H1 (cell line): ENCODE data around the gene YIF1A. TPM values are rescaled to one million over a fixed set of nuclear protein-coding genes. Genes with fewer than 3 reads are reported as not detected.

Source experiments
- CTCF ChIA-PET: fragments of 300-600 bp; sonication (Branson Sonifier 250); formaldehyde crosslinking; loops from one replicate; lab custom pipeline; 2021; ENCODE audit not compliant: partially characterized antibody; lab: Charles Lee
- POLR2A ChIA-PET: fragments of 300-600 bp; sonication (Branson Sonifier 250); formaldehyde crosslinking; loops from one replicate; lab custom pipeline; 2021; ENCODE audit warnings: inconsistent platforms; ENCODE audit not compliant: partially characterized antibody; lab: Charles Lee
- DNase-seq, 2 experiments: peaks; one replicate each; pipeline versions ENCODE4 v3.0.0 to v3.0.0-alpha.2; 2010 to 2022; ENCODE audit warnings: low spot score in 2 of 2, low read depth in 1 of 2, mixed read lengths in 1 of 2
- FAIRE-seq: peaks from 2 replicates; lab custom pipeline; 2011; peaks lifted over from hg19 to GRCh38; lab: Jason Lieb, UNC
- H2AFZ ChIP-seq: 2 replicates; pipeline ENCODE4 v1.8.1; 2012; ENCODE audit warnings: low read length, inconsistent platforms
- H2AK5ac ChIP-seq: 2 replicates; pipeline ENCODE4 v1.6.1; 2013; ENCODE audit warnings: low read depth, low read length
- H2BK120ac ChIP-seq: replicated peaks from 2 replicates; pipeline ENCODE3; 2013; ENCODE audit warnings: low read depth, low read length, inconsistent platforms
- H2BK12ac ChIP-seq: 2 replicates; pipeline ENCODE4 v1.6.1; 2013; ENCODE audit warnings: low read depth, low read length
- H2BK15ac ChIP-seq: 2 replicates; pipeline ENCODE4 v1.6.1; 2013; ENCODE audit warnings: low read length
- H2BK20ac ChIP-seq: 2 replicates; pipeline ENCODE4 v1.6.1; 2013; ENCODE audit warnings: low read length
- H2BK5ac ChIP-seq: 2 replicates; pipeline ENCODE4 v1.6.1; 2013; ENCODE audit warnings: low read depth, low read length
- H3K14ac ChIP-seq: 2 replicates; pipeline ENCODE4 v1.6.1; 2013; ENCODE audit warnings: inconsistent platforms; ENCODE audit not compliant: insufficient read length
- H3K18ac ChIP-seq: 2 replicates; pipeline ENCODE4 v1.6.1; 2013; ENCODE audit warnings: low read length; ENCODE audit errors: extremely low read depth
- H3K23ac ChIP-seq: 2 replicates; pipeline ENCODE4 v1.6.1; 2013; ENCODE audit warnings: inconsistent platforms; ENCODE audit not compliant: insufficient read length
- H3K23me2 ChIP-seq: 2 replicates; pipeline ENCODE4 v1.6.1; 2013; ENCODE audit warnings: low read depth, low read length
- H3K27ac ChIP-seq: 2 replicates; pipeline ENCODE4 v1.6.1; 2011; ENCODE audit warnings: low read depth, low read length, inconsistent platforms
- H3K27me3 ChIP-seq, 4 experiments: replicated peaks in 1 of 4; 1 replicate in 1 of 4; 2 replicates in 3 of 4; pipeline versions ENCODE4 v1.6.1 to v1.8.1; 2011 to 2013; ENCODE audit warnings: low read length in 3 of 4, mild to moderate bottlenecking in 3 of 4, inconsistent platforms in 2 of 4, mixed read lengths in 2 of 4, moderate library complexity in 1 of 4; ENCODE audit not compliant: control insufficient read depth in 3 of 4, insufficient read depth in 3 of 4; ENCODE audit errors: extremely low read depth in 1 of 4
- H3K36me3 ChIP-seq, 4 experiments: 2 replicates each; pipeline versions ENCODE4 v1.6.1 to v1.8.1; 2011 to 2013; ENCODE audit warnings: mild to moderate bottlenecking in 4 of 4, low read length in 3 of 4, moderate library complexity in 2 of 4, control low read depth in 1 of 4, inconsistent platforms in 1 of 4; ENCODE audit not compliant: insufficient read depth in 4 of 4, control insufficient read depth in 2 of 4
- H3K4ac ChIP-seq: replicated peaks from 2 replicates; pipeline ENCODE3; 2013; ENCODE audit warnings: low read length, low read depth, mixed read lengths, inconsistent platforms; ENCODE audit not compliant: insufficient read length
- H3K4me1 ChIP-seq, 4 experiments: replicated peaks in 1 of 4; 1 replicate in 1 of 4; 2 replicates in 3 of 4; pipeline versions ENCODE4 v1.6.1 to v1.8.1; 2011 to 2013; ENCODE audit warnings: low read length in 3 of 4, inconsistent platforms in 2 of 4, mixed read lengths in 1 of 4; ENCODE audit not compliant: insufficient read depth in 4 of 4, control insufficient read depth in 3 of 4
- H3K4me2 ChIP-seq, 2 experiments: 2 replicates each; pipeline versions ENCODE4 v1.6.1 to v1.8.1; 2011 to 2013; ENCODE audit warnings: low read depth in 2 of 2, low read length in 2 of 2, control low read depth in 1 of 2, inconsistent platforms in 1 of 2, mild to moderate bottlenecking in 1 of 2; ENCODE audit not compliant: insufficient read depth in 1 of 2
- H3K4me3 ChIP-seq, 4 experiments: fragments of 200-600, 300-600 bp in 1 of 4; sonication (generic), shearing (Covaris generic), sonication (Bioruptor Twin) in 1 of 4; 2 replicates each; pipeline versions ENCODE4 v1.5.1 to v1.8.1; 2011 to 2016; ENCODE audit warnings: low read length in 4 of 4, low read depth in 3 of 4, control low read depth in 2 of 4, inconsistent platforms in 2 of 4, mild to moderate bottlenecking in 2 of 4, mixed read lengths in 1 of 4, moderate library complexity in 1 of 4; ENCODE audit not compliant: insufficient read depth in 2 of 4; ENCODE audit errors: extremely low read depth in 1 of 4
- H3K56ac ChIP-seq: replicated peaks from 2 replicates; pipeline ENCODE3; 2013; ENCODE audit warnings: low read depth, mild to moderate bottlenecking, mixed read lengths, low read length, inconsistent platforms; ENCODE audit not compliant: insufficient read length
- H3K79me1 ChIP-seq: 2 replicates; pipeline ENCODE4 v1.6.1; 2013; ENCODE audit warnings: low read depth, low read length, control low read depth
- H3K79me2 ChIP-seq, 2 experiments: 2 replicates each; pipeline versions ENCODE4 v1.6.1 to v1.8.1; 2012 to 2013; ENCODE audit warnings: low read length in 2 of 2, mild to moderate bottlenecking in 2 of 2, inconsistent platforms in 1 of 2; ENCODE audit not compliant: insufficient read depth in 2 of 2, control insufficient read depth in 1 of 2
- H3K9ac ChIP-seq, 4 experiments: replicated peaks in 1 of 4; 1 replicate in 1 of 4; 2 replicates in 3 of 4; pipeline versions ENCODE4 v1.6.1 to v1.8.1; 2011 to 2013; ENCODE audit warnings: low read depth in 3 of 4, low read length in 3 of 4, control low read depth in 2 of 4, mild to moderate bottlenecking in 2 of 4, moderate library complexity in 2 of 4, inconsistent platforms in 1 of 4; ENCODE audit errors: extremely low read depth in 1 of 4
- H3K9me3 ChIP-seq, 2 experiments: 2 replicates each; pipeline versions ENCODE4 v1.6.1 to v1.8.1; 2012 to 2013; ENCODE audit warnings: mild to moderate bottlenecking in 2 of 2, moderate library complexity in 2 of 2, control low read depth in 1 of 2, inconsistent platforms in 1 of 2, low read depth in 1 of 2, low read length in 1 of 2, mixed read lengths in 1 of 2; ENCODE audit not compliant: insufficient read depth in 2 of 2
- H4K20me1 ChIP-seq, 2 experiments: replicated peaks in 1 of 2; 2 replicates each; pipeline versions ENCODE3 to v1.8.1; 2011 to 2013; ENCODE audit warnings: inconsistent platforms in 2 of 2, low read length in 2 of 2, mild to moderate bottlenecking in 1 of 2; ENCODE audit not compliant: insufficient read depth in 2 of 2, control insufficient read depth in 1 of 2
- H4K5ac ChIP-seq: 2 replicates; pipeline ENCODE4 v1.6.1; 2013; ENCODE audit warnings: low read length, low read depth, mixed read lengths, inconsistent platforms; ENCODE audit not compliant: insufficient read length
- H4K8ac ChIP-seq: 2 replicates; pipeline ENCODE4 v1.8.0; 2013; ENCODE audit warnings: mild to moderate bottlenecking, moderate library complexity, low read length, inconsistent platforms; ENCODE audit not compliant: insufficient read depth; ENCODE audit errors: extremely low read depth
- H4K91ac ChIP-seq: replicated peaks from 2 replicates; pipeline ENCODE3; 2013; ENCODE audit warnings: low read length, mixed read lengths, inconsistent platforms; ENCODE audit not compliant: insufficient read length
- CTBP2 ChIP-seq: IDR thresholded peaks from 2 replicates; pipeline ENCODE4 v1.7.0; 2011; ENCODE audit warnings: borderline replicate concordance, mild to moderate bottlenecking, moderate library complexity, mixed read lengths, low read length; ENCODE audit not compliant: insufficient read depth, insufficient read length
- EZH2 ChIP-seq: fragments of 200-600 bp; sonication (generic); IDR thresholded peaks from 2 replicates; pipeline ENCODE4 v1.7.1; 2012; ENCODE audit warnings: low read depth, mild to moderate bottlenecking, moderate library complexity, low read length, inconsistent platforms; ENCODE audit not compliant: severe bottlenecking
- HDAC2 ChIP-seq, 2 experiments: fragments of 300-600 bp in 1 of 2; sonication (generic) in 1 of 2; IDR thresholded peaks; 2 replicates each; pipeline ENCODE4 v1.6.1; 2011 to 2012; ENCODE audit warnings: low read depth in 2 of 2, low read length in 2 of 2, mild to moderate bottlenecking in 2 of 2, moderate library complexity in 2 of 2, borderline replicate concordance in 1 of 2, inconsistent platforms in 1 of 2
- HDAC6 ChIP-seq: IDR thresholded peaks from one replicate; pipeline ENCODE4 v1.7.1; 2012; ENCODE audit warnings: low read depth, mild to moderate bottlenecking, inconsistent platforms, low read length, moderate library complexity
- KDM4A ChIP-seq: IDR thresholded peaks from one replicate; pipeline ENCODE4 v1.7.1; 2012; ENCODE audit warnings: low read depth, mild to moderate bottlenecking, moderate library complexity, low read length, inconsistent platforms; ENCODE audit not compliant: severe bottlenecking
- MAFK ChIP-seq: IDR thresholded peaks from 2 replicates; pipeline ENCODE4 v1.6.1; 2012; ENCODE audit warnings: low read depth, mild to moderate bottlenecking, improper control_type of control experiment, low read length
- NANOG ChIP-seq: IDR thresholded peaks from 2 replicates; pipeline ENCODE4 v1.6.1; 2011; ENCODE audit warnings: low read length, low read depth, mild to moderate bottlenecking, inconsistent platforms; ENCODE audit not compliant: insufficient read depth, poor library complexity, severe bottlenecking
- RNF2 ChIP-seq: fragments of 200-900, 300-1000 bp; sonication (generic); IDR thresholded peaks from 2 replicates; pipeline ENCODE4 v1.7.1; 2016; ENCODE audit warnings: borderline replicate concordance, low read depth, mild to moderate bottlenecking, antibody characterized with exemption, low read length; ENCODE audit not compliant: poor library complexity, severe bottlenecking; ENCODE audit errors: missing control alignments
- RXRA ChIP-seq: IDR thresholded peaks from 2 replicates; pipeline ENCODE4 v1.6.1; 2011; ENCODE audit warnings: low read depth, mild to moderate bottlenecking, low read length, moderate library complexity; ENCODE audit not compliant: insufficient read depth
- SIRT6 ChIP-seq: IDR thresholded peaks from one replicate; pipeline ENCODE4 v1.7.1; 2012; ENCODE audit warnings: low read length, inconsistent platforms
- SIX5 ChIP-seq: IDR thresholded peaks from 2 replicates; pipeline ENCODE4 v1.6.1; 2011; ENCODE audit warnings: mild to moderate bottlenecking, low read depth, low read length
- TBP ChIP-seq: IDR thresholded peaks from 2 replicates; pipeline ENCODE4 v1.6.1; 2011; ENCODE audit warnings: low read depth, low read length, improper control_type of control experiment
- WGBS, 2 experiments: shearing (Covaris generic) in 1 of 2; methylation state at CpG; one replicate each; pipeline versions ENCODE4 v1.1.6 to v1.1.7; 2013 to 2015; ENCODE audit warnings: low lambda C conversion rate in 2 of 2, mixed read lengths in 2 of 2, inconsistent platforms in 1 of 2, low coverage in 1 of 2, missing lambda C conversion rate in 1 of 2; ENCODE audit not compliant: insufficient replicate concordance in 2 of 2, insufficient coverage in 1 of 2, insufficient read length in 1 of 2; ENCODE audit errors: extremely low coverage in 1 of 2, missing lambda C conversion rate in 1 of 2; 5-methylcytosine and 5-hydroxymethylcytosine counted together
- polyA plus RNA-seq, 7 experiments: library from polyadenylated mRNA; depleted of rRNA in 3 of 7; stranded (reverse) in 5 of 7; unstranded in 2 of 7; fragments of >200 nt in 5 of 7; fragments of 200-250 nt in 2 of 7; gene quantifications; 1 replicate in 5 of 7; 2 replicates in 1 of 7; 4 replicates in 1 of 7; pipeline versions ENCODE4 v1.2.1 to v1.2.3, GENCODE V29; 2011 to 2013; ENCODE audit warnings: missing spikeins in 2 of 7, mixed read lengths in 2 of 7
- total RNA-seq: library from RNA; stranded (reverse); fragmentation: NEBNext Ultra II Directional; extraction: Animal tissue kit (Norgen Biotek cat#: 25700); gene quantifications from 2 replicates; pipeline ENCODE4 v1.2.1, GENCODE V29; 2021

YIF1A gene
- total and polyA plus RNA-seq, 2 of the 8 experiments (the other 6 are each of a cell fraction or from before 2014, with no cell fraction given) = 70.1 to 178 TPM

DNA sequence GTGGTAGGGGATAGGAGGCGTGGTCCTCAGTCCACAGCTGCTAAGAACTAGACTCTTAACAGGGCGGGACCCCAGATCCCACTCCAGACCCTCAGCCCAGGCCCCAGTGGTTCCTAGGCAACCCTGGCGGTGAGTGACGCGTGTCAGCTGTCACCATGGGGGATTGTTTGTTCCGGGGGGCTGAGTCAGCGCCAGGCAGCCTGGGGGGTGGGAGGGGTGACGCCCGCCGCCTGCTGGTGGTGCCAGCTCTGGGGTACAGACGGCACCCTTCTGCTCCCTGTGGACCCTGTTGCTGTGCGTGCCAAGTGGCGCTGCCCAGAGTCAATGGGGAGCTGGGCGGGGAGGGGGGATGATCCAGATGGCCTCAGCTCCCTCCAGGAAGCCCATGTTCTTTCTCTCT lies 8.5 kb downstream of the YIF1A start:
- no peaks in the 10 kb centered on the region for H3K79me1 ChIP-seq
- no peak overlapping the region for H4K5ac ChIP-seq
- no peak overlapping the region for H3K14ac ChIP-seq
- H3K18ac ChIP-seq = no peak overlapping the region
- H3K23ac ChIP-seq = no peak overlapping the region
- H2BK12ac ChIP-seq = no peak overlapping the region
- H2BK20ac ChIP-seq = no peak overlapping the region
- H2AK5ac ChIP-seq = no peak overlapping the region
- H2AFZ ChIP-seq = no peak overlapping the region
- H4K8ac ChIP-seq = no peak overlapping the region; the same call in 1 of the 2 replicates
- H3K56ac ChIP-seq = no peak overlapping the region
- H3K23me2 ChIP-seq = peaks cover 4% of the 10 kb centered on the region; the same call in 1 of the 2 replicates
- H2BK15ac ChIP-seq = no peak overlapping the region
- no peak for DNase-seq
- no peak overlapping the region for H4K91ac ChIP-seq
- H3K27ac ChIP-seq = no peak overlapping the region
- peaks cover 0 to 4% (median under 1%) of the 10 kb centered on the region in 4 experiments; a peak in 2 of 7 replicates for H3K27me3 ChIP-seq
- H3K4me3 ChIP-seq = no peak overlapping the region
- H3K4me1 ChIP-seq = peaks cover 0 to 17% (median 13%) of the 10 kb centered on the region in 4 experiments; a peak in 5 of 7 replicates
- FAIRE-seq = no peak
- ChIA-PET CTCF (interaction anchor here (1.0 to 5.2 kb wide), 10 partner anchors 10 to 84 kb away, joined by 3 to 48 read pairs (median 8); partner anchors contain the start of genes RAB1B and RIN1), POLR2A (interaction anchor here (0.9 to 7.9 kb wide), 7 partner anchors 9 to 90 kb away, joined by 3 to 125 read pairs (median 10); partner anchors contain the start of genes B4GAT1, BRMS1, RAB1B and RIN1)
- H3K4me2 ChIP-seq = no peak overlapping the region
- no peaks in the 10 kb centered on the region for H3K9me3 ChIP-seq
- no peak overlapping the region for H2BK120ac ChIP-seq
- H3K9ac ChIP-seq = no peak overlapping the region
- H3K4ac ChIP-seq = no peak overlapping the region
- peaks cover 0 to 6% (median 1%) of the 10 kb centered on the region in 4 experiments; a peak in 2 of 8 replicates for H3K36me3 ChIP-seq
- no peaks in the 10 kb centered on the region for H3K79me2 ChIP-seq
- H2BK5ac ChIP-seq = no peak overlapping the region
- peaks cover 9 to 23% of the 10 kb centered on the region in 2 experiments for H4K20me1 ChIP-seq
- 75% methylated on average over 11 of the region's 14 CpGs; no CpG with 5 or more reads in 1 of the 2 experiments for WGBS, 2 experiments
- TF ChIP-seq MAFK = no peak
- no peak for TF ChIP-seq RNF2
- no peak for TF ChIP-seq EZH2
- TF ChIP-seq SIRT6 = no peak
- TF ChIP-seq NANOG = no peak
- no peak for TF ChIP-seq KDM4A
- TF ChIP-seq CTBP2 = no peak
- TF ChIP-seq SIX5 = no peak
- no peak for TF ChIP-seq HDAC6
- no peak for TF ChIP-seq TBP
- TF ChIP-seq HDAC2 (IDR thresholded peaks at IDR 0.05; ENCODE audit: borderline replicate concordance in 1 of 2, low read depth in 2 of 2, low read length in 2 of 2) = no peak
- no peak for TF ChIP-seq RXRA
